Breast epithelium (tissue), 3 donors: Measurements from ENCODE around the gene FAM78B.

Experiments
- POLR2A ChIP-seq: fragments of 450-650 bp; IDR thresholded peaks from one replicate; pipeline ENCODE4 v1.6.1; 2016; ENCODE audit warnings: antibody characterized with exemption, mild to moderate bottlenecking, moderate library complexity
- TF ChIP-seq, protein P1 (sequence below), 3 donors: fragments of 450-650 bp; IDR thresholded peaks; one replicate each; pipeline ENCODE4 v1.5.1; 2016 to 2017; ENCODE audit warnings: antibody characterized with exemption in 3 of 3, mild to moderate bottlenecking in 3 of 3, moderate library complexity in 3 of 3

- TF ChIP-seq, protein P1, sequence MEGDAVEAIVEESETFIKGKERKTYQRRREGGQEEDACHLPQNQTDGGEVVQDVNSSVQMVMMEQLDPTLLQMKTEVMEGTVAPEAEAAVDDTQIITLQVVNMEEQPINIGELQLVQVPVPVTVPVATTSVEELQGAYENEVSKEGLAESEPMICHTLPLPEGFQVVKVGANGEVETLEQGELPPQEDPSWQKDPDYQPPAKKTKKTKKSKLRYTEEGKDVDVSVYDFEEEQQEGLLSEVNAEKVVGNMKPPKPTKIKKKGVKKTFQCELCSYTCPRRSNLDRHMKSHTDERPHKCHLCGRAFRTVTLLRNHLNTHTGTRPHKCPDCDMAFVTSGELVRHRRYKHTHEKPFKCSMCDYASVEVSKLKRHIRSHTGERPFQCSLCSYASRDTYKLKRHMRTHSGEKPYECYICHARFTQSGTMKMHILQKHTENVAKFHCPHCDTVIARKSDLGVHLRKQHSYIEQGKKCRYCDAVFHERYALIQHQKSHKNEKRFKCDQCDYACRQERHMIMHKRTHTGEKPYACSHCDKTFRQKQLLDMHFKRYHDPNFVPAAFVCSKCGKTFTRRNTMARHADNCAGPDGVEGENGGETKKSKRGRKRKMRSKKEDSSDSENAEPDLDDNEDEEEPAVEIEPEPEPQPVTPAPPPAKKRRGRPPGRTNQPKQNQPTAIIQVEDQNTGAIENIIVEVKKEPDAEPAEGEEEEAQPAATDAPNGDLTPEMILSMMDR (IDR thresholded peaks at IDR 0.05), result no peak
- TF ChIP-seq POLR2A, result no peak
Observed at GRCh38 chr1:166139735-166140134, 27.1 kb downstream of the FAM78B start.
